Keratinocyte (primary cell): ENCODE measurements around the gene SFMBT2. TPM values are rescaled to one million over a fixed set of nuclear protein-coding genes. Genes with fewer than 3 reads are reported as not detected.

Experiments used
- DNase-seq: peaks from one replicate; pipeline ENCODE4 v3.0.0-alpha.2; 2011; ENCODE audit warnings: low read depth, missing footprints, low spot score
- FAIRE-seq: peaks from 2 replicates; lab custom pipeline; 2011; peaks lifted over from hg19 to GRCh38; lab: Jason Lieb, UNC
- H2AFZ ChIP-seq: 2 replicates; pipeline ENCODE4 v1.6.0; 2012; ENCODE audit warnings: low read length, control low read depth, inconsistent platforms; ENCODE audit not compliant: control insufficient read depth
- H3K27ac ChIP-seq: 2 replicates; pipeline ENCODE4 v1.5.1; 2011; ENCODE audit warnings: low read length; ENCODE audit not compliant: control insufficient read depth, insufficient read depth
- H3K27me3 ChIP-seq: 3 replicates; pipeline ENCODE4 v1.6.0; 2011; ENCODE audit warnings: low read length; ENCODE audit not compliant: control insufficient read depth, insufficient read depth; ENCODE audit errors: extremely low read depth
- H3K36me3 ChIP-seq, 2 experiments: 2 replicates in 1 of 2; 3 replicates in 1 of 2; pipeline ENCODE4 v1.5.1; 2011; ENCODE audit warnings: low read length in 2 of 2, mild to moderate bottlenecking in 1 of 2; ENCODE audit not compliant: control insufficient read depth in 2 of 2, insufficient read depth in 2 of 2; ENCODE audit errors: extremely low read depth in 1 of 2
- H3K4me1 ChIP-seq: 3 replicates; pipeline ENCODE4 v1.5.1; 2011; ENCODE audit warnings: low read length; ENCODE audit not compliant: control insufficient read depth, insufficient read depth; ENCODE audit errors: extremely low read depth
- H3K4me2 ChIP-seq: 3 replicates; pipeline ENCODE4 v1.6.0; 2011; ENCODE audit warnings: low read depth, low read length; ENCODE audit not compliant: control insufficient read depth, insufficient read depth; ENCODE audit errors: extremely low read depth
- H3K4me3 ChIP-seq, 3 experiments: fragments of 200-600 bp in 1 of 3; sonication (generic) in 1 of 3; 2 replicates in 2 of 3; 3 replicates in 1 of 3; pipeline ENCODE4 v1.5.1; 2011 to 2016; ENCODE audit warnings: low read length in 3 of 3, mild to moderate bottlenecking in 3 of 3, control low read depth in 2 of 3, inconsistent platforms in 1 of 3, low read depth in 1 of 3, mixed read lengths in 1 of 3, mixed run types in 1 of 3, moderate library complexity in 1 of 3; ENCODE audit not compliant: control insufficient read depth in 2 of 3, insufficient read depth in 2 of 3; ENCODE audit errors: extremely low read depth in 1 of 3
- H3K79me2 ChIP-seq: 2 replicates; pipeline ENCODE4 v1.6.0; 2012; ENCODE audit warnings: low read length; ENCODE audit not compliant: control insufficient read depth, insufficient read depth
- H3K9ac ChIP-seq: 3 replicates; pipeline ENCODE4 v1.6.0; 2011; ENCODE audit warnings: low read length; ENCODE audit not compliant: control insufficient read depth, insufficient read depth; ENCODE audit errors: extremely low read depth
- H3K9me1 ChIP-seq: 3 replicates; pipeline ENCODE4 v1.6.0; 2011; ENCODE audit warnings: low read length; ENCODE audit not compliant: control insufficient read depth, insufficient read depth; ENCODE audit errors: extremely low read depth
- H3K9me3 ChIP-seq: 2 replicates; pipeline ENCODE4 v1.5.1; 2012; ENCODE audit warnings: low read depth, low read length; ENCODE audit not compliant: control insufficient read depth
- H4K20me1 ChIP-seq: 3 replicates; pipeline ENCODE4 v1.6.0; 2011; ENCODE audit warnings: low read length; ENCODE audit not compliant: control insufficient read depth, insufficient read depth; ENCODE audit errors: extremely low read depth
- EZH2 ChIP-seq: IDR thresholded peaks from one replicate; pipeline ENCODE4 v1.6.1; 2012; ENCODE audit warnings: inconsistent platforms, mild to moderate bottlenecking, low read length, moderate library complexity
- dilution Hi-C: fragments of 300-500 bp; cut with MboI; formaldehyde crosslinking; loops from one replicate; pipeline ENCODE4 v1.7.0; 2020; ENCODE audit warnings: low sequenced_read_pairs; ENCODE audit not compliant: extremely low pct_ligation_motif_present
- polyA plus RNA-seq, 5 experiments: library from polyadenylated mRNA; depleted of rRNA in 3 of 5; stranded (reverse) in 3 of 5; stranded (forward) in 1 of 5; unstranded in 1 of 5; fragments of >200 nt; gene quantifications; 1 replicate in 1 of 5; 2 replicates in 3 of 5; 3 replicates in 1 of 5; pipeline versions ENCODE4 v1.2.1 to v1.2.3, GENCODE V29; 2011 to 2012; ENCODE audit warnings: missing spikeins in 2 of 5, low read depth in 1 of 5, low replicate concordance in 1 of 5
- TF ChIP-seq, protein P1 (sequence below), 3 experiments: IDR thresholded peaks in 1 of 3; conservative IDR thresholded peaks in 1 of 3; optimal IDR thresholded peaks in 1 of 3; 2 replicates in 2 of 3; 3 replicates in 1 of 3; pipeline versions ENCODE3 to v1.5.1; 2011; ENCODE audit warnings: low read length in 3 of 3, mild to moderate bottlenecking in 3 of 3, moderate library complexity in 2 of 3, control low read depth in 1 of 3, inconsistent platforms in 1 of 3; ENCODE audit not compliant: insufficient read depth in 2 of 3; ENCODE audit errors: extremely low read depth in 1 of 3

SFMBT2 gene
- polyA plus RNA-seq, 1 donor (not counting 4 experiments of a cell fraction or from before 2014, with no cell fraction given) = 0.71 TPM

GRCh38 chr10:7400068-7400715, 10.6 kb downstream of the SFMBT2 start:
- H3K9ac ChIP-seq = no peak overlapping the region
- H3K27ac ChIP-seq = no peak overlapping the region
- no peak overlapping the region for H3K4me2 ChIP-seq
- H3K27me3 ChIP-seq = no peaks in the 10 kb centered on the region
- no peaks in the 10 kb centered on the region for H3K4me1 ChIP-seq
- DNase-seq = no peak
- H3K9me1 ChIP-seq = no peaks in the 10 kb centered on the region
- H4K20me1 ChIP-seq = no peaks in the 10 kb centered on the region
- no peaks in the 10 kb centered on the region for H3K36me3 ChIP-seq
- no peak overlapping the region for H3K4me3 ChIP-seq
- no peak for FAIRE-seq
- no peak overlapping the region for H2AFZ ChIP-seq
- no peak for TF ChIP-seq EZH2
- TF ChIP-seq, protein P1, sequence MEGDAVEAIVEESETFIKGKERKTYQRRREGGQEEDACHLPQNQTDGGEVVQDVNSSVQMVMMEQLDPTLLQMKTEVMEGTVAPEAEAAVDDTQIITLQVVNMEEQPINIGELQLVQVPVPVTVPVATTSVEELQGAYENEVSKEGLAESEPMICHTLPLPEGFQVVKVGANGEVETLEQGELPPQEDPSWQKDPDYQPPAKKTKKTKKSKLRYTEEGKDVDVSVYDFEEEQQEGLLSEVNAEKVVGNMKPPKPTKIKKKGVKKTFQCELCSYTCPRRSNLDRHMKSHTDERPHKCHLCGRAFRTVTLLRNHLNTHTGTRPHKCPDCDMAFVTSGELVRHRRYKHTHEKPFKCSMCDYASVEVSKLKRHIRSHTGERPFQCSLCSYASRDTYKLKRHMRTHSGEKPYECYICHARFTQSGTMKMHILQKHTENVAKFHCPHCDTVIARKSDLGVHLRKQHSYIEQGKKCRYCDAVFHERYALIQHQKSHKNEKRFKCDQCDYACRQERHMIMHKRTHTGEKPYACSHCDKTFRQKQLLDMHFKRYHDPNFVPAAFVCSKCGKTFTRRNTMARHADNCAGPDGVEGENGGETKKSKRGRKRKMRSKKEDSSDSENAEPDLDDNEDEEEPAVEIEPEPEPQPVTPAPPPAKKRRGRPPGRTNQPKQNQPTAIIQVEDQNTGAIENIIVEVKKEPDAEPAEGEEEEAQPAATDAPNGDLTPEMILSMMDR (optimal IDR thresholded peaks at IDR 0.05 in 1 of 3, IDR thresholded peaks at IDR 0.05 in 1 of 3, conservative IDR thresholded peaks at IDR 0.05 in 1 of 3; ENCODE audit: extremely low read depth in 1 of 3, insufficient read depth in 2 of 3, low read length in 3 of 3) = no peak
- dilution Hi-C loops = no loop called here
- no peaks in the 10 kb centered on the region for H3K9me3 ChIP-seq
- H3K79me2 ChIP-seq = no peaks in the 10 kb centered on the region

DNA sequence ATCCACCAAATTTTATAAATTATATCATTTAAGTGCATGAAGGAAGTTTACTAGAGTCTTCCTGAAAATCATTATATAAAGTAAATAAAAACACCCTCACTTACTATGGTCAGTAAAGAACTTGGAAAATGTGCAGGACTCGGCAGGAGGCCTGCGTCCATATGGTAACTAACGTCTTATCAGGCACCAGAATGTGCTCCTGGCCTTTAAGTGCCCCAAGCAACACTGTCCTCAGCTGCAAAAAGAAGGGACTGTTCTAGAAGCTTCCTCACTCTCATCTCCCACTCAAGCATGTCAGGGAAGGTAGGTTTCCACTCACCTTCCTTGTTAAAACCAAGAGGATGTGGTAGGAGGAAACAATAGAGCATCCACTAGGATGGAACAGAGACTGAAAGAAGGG, 11.3 kb downstream of the SFMBT2 start:
- dilution Hi-C loops = no loop called here
- H4K20me1 ChIP-seq = no peaks in the 10 kb centered on the region
- TF ChIP-seq, protein P1 (optimal IDR thresholded peaks at IDR 0.05 in 1 of 3, IDR thresholded peaks at IDR 0.05 in 1 of 3, conservative IDR thresholded peaks at IDR 0.05 in 1 of 3; ENCODE audit: extremely low read depth in 1 of 3, insufficient read depth in 2 of 3, low read length in 3 of 3) = no peak
- no peak for TF ChIP-seq EZH2
- no peaks in the 10 kb centered on the region for H3K9me1 ChIP-seq
- no peak overlapping the region for H2AFZ ChIP-seq
- no peaks in the 10 kb centered on the region for H3K79me2 ChIP-seq
- FAIRE-seq (no peak), DNase-seq (no peak)
- H3K27ac ChIP-seq = no peak overlapping the region
- H3K4me1 ChIP-seq = no peaks in the 10 kb centered on the region
- no peak overlapping the region for H3K4me3 ChIP-seq
- no peaks in the 10 kb centered on the region for H3K36me3 ChIP-seq
- H3K9ac ChIP-seq = no peak overlapping the region
- H3K27me3 ChIP-seq = no peaks in the 10 kb centered on the region
- no peaks in the 10 kb centered on the region for H3K9me3 ChIP-seq
- H3K4me2 ChIP-seq = no peak overlapping the region
